Dermis blood vessel endothelial cell (primary cell): ENCODE results near the gene AP5S1. TPM values are rescaled to one million over a fixed set of nuclear protein-coding genes. Genes with fewer than 3 reads are reported as not detected.
A peak's percentile ranks its signal among the peaks of the same experiment; 100 is the strongest.
"Not testable (repeated sequence)": the region's sequence is repeated elsewhere in the genome, so short reads cannot be mapped to it uniquely, and the experiment has no call there.

Experiments
- DNase-seq: peaks from one replicate; pipeline ENCODE4 v3.0.0; 2010
- total RNA-seq: library from RNA; depleted of rRNA; stranded (reverse); fragments of >200 nt; gene quantifications from 2 replicates; pipeline ENCODE4 v1.2.3, GENCODE V29; 2014

Gene AP5S1
- total RNA-seq, 1 donor from 2014 or later, result 22.3 TPM

- DNase-seq, result no peak
Measured at GRCh38 chr20:3812975-3813847, 7.1 kb upstream of the AP5S1 start.

- DNase-seq, result no peak
Measured at GRCh38 chr20:3813848-3814581, 6.3 kb upstream of the AP5S1 start.

GRCh38 chr20:3814928-3815495 is 5.3 kb upstream of the AP5S1 start:
- DNase-seq, result no peak

GRCh38 chr20:3815703-3816315 is 4.5 kb upstream of the AP5S1 start:
- DNase-seq, result no peak

GRCh38 chr20:3818155-3819151 is 1.9 kb upstream of the AP5S1 start:
- DNase-seq, result peak; percentile 91

- no peak for DNase-seq
Measured at GRCh38 chr20:3819411-3820047, 818 bp upstream of the AP5S1 start.

GRCh38 chr20:3820901-3821727 is 767 bp downstream of the AP5S1 start:
- no peak for DNase-seq

GRCh38 chr20:3821996-3822395 is 1.6 kb downstream of the AP5S1 start:
- DNase-seq, result no peak

GRCh38 chr20:3823881-3824280 is 3.5 kb downstream of the AP5S1 start:
- DNase-seq, result no peak

- DNase-seq, result no peak
Measured at GRCh38 chr20:3825526-3825925, 5.2 kb downstream of the AP5S1 start.

GRCh38 chr20:3826420-3826819 is 6.1 kb downstream of the AP5S1 start:
- DNase-seq, result no peak

- DNase-seq, result no peak
Measured at GRCh38 chr20:3828798-3829197, 8.5 kb downstream of the AP5S1 start.

GRCh38 chr20:3829891-3830290 is 9.5 kb downstream of the AP5S1 start:
- not testable (repeated sequence) for DNase-seq

- no peak for DNase-seq
Measured at GRCh38 chr20:3836132-3836531, 15.8 kb downstream of the AP5S1 start.

GRCh38 chr20:3839328-3839727 is 19.0 kb downstream of the AP5S1 start:
- DNase-seq, result peak; percentile 50

- not testable (repeated sequence) for DNase-seq
Measured at GRCh38 chr20:3840201-3840600, 19.9 kb downstream of the AP5S1 start.

- no peak for DNase-seq
Measured at GRCh38 chr20:3842348-3842930, 22.1 kb downstream of the AP5S1 start.

- DNase-seq, result peak; percentile 25
Measured at GRCh38 chr20:3843490-3843889, 23.1 kb downstream of the AP5S1 start.

- DNase-seq, result not testable (repeated sequence)
Measured at GRCh38 chr20:3843990-3844619, 23.8 kb downstream of the AP5S1 start.

GRCh38 chr20:3846378-3846739 is 26.0 kb downstream of the AP5S1 start:
- no peak for DNase-seq
